Right ventricle myocardium inferior (tissue), 1 donor: ENCODE data around the gene MGAT5. TPM values are rescaled to one million over a fixed set of nuclear protein-coding genes. Genes with fewer than 3 reads are reported as not detected.
"Not testable (repeated sequence)": the region's sequence is repeated elsewhere in the genome, so short reads cannot be mapped to it uniquely, and the experiment has no call there.

ENCODE experiments used
- ATAC-seq: fragments of 200-7000 bp; cut with Tn5 transposase; one replicate; pipeline ENCODE4 v1.9.1; 2020; ENCODE audit warnings: mild to moderate bottlenecking, moderate library complexity
- DNase-seq: peaks from one replicate; pipeline ENCODE4 v3.0.0; 2021; ENCODE audit errors: missing footprints
- intact Hi-C: fragments of 100-400 bp; cut with DNase I; formaldehyde crosslinking; loops from one replicate; pipeline ENCODE4 v1.11.0; 2022
- total RNA-seq: library from RNA; stranded (reverse); fragmentation: NEBNext Ultra II Directional; extraction: Animal tissue kit (Norgen Biotek cat#: 25700); gene quantifications from one replicate; pipeline ENCODE4 v1.2.1, GENCODE V29; 2021
- donor health status: DM: no; HTN: yes; CAD: no; lungs with severe emphysema.

The MGAT5 gene
- total RNA-seq, 1 donor from 2014 or later = 92.3 TPM

DNA sequence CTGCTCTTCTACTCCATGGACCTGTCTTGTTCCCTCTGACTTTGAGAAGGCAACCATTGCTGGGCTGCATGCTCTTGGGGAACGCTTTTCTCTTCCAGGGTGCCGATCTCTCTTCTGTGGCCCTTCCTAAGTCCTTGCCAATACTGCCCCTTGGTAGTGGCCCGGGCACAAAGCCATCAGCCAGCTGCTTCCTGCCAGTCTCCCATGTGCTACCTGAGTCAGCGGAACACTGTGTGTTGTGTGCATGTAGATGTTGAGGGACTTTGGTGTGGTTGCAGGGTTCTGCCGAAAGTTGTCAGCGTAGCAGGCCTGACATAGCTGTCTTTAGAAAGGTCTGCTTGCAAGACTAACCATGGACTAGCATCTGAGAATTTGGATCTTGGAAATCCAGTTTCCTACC lies 35.4 kb downstream of the MGAT5 start:
- DNase-seq = no peak
- intact Hi-C loops = no loop called here
- ATAC-seq = no peak

DNA sequence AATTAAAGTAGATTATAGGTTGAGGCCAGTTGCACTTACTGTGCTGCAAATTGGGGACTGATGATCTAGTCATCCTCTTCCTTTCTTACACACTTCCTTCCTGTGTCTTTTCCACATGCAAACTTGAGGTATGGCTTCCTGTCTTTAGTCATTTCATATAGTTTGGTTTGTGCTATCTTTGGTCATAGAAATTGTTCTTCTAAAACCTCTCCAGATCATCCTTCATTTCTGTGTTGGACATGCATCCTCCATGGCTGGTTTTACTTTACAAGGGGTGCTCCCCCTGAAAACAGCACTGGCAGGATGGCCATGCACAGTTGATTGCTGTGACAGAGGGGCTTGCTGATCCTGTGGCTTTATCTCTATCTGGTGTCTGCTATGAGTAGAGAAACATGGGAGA lies 36.5 kb downstream of the MGAT5 start:
- DNase-seq (no peak), ATAC-seq (no peak)
- intact Hi-C loops = no loop called here

- ATAC-seq = no peak
- intact Hi-C loops = no loop called here
- no peak for DNase-seq
These were observed 38.6 kb downstream of the MGAT5 start for GRCh38 chr2:134292514-134292913.

GRCh38 chr2:134293719-134294537 lies 40.1 kb downstream of the MGAT5 start:
- no peak for ATAC-seq
- intact Hi-C loops = no loop called here
- no peak for DNase-seq

DNA sequence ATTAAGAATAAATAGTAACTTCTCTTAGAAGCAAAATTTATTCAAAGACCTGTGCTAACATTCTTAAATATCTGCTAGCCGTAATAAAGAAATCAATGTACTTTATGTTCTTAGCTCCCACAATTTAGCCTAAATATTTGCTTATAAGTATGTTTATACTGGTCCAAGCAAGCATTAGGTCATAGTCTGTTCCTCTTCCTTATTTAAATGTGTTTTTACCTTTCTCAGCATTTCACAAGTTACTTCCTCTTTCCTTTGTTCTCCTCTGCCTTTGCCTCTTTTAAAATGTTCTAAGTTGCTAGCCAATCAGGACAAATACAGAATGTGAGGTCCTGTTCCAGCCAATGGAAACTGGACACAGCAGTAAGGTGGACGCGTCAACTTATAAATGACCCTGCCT lies 40.7 kb downstream of the MGAT5 start:
- DNase-seq, ATAC-seq, intact Hi-C loops: not testable (repeated sequence)

GRCh38 chr2:134295441-134295840 lies 41.6 kb downstream of the MGAT5 start:
- intact Hi-C loops = no loop called here
- DNase-seq (no peak), ATAC-seq (peak; percentile 45)

DNA sequence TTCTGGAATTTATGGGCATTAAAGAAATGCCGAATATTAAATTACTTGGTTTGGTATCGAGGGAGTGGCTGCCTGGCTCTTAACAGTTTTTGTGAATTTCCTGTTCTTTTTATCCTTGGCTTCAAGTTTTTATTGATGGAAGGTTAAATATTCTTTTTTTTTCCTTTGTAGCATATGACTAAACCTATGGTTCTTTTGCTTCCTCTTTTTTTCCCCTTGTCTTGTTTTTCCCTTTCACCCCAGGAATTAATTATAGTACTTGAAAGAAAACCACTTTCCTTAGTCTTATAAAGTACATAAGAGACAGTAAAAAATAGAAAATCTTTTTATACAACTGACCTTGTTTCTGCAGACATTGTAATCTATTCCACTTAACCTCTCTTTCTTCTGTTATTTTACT lies 42.4 kb downstream of the MGAT5 start:
- DNase-seq (no peak), ATAC-seq (no peak)
- intact Hi-C loops = no loop called here

- no peak for DNase-seq
- intact Hi-C loops = no loop called here
- no peak for ATAC-seq
These were observed 45.5 kb downstream of the MGAT5 start for GRCh38 chr2:134299334-134299733.

GRCh38 chr2:134300585-134300984 lies 46.7 kb downstream of the MGAT5 start:
- intact Hi-C loops = no loop called here
- ATAC-seq (no peak), DNase-seq (no peak)

DNA sequence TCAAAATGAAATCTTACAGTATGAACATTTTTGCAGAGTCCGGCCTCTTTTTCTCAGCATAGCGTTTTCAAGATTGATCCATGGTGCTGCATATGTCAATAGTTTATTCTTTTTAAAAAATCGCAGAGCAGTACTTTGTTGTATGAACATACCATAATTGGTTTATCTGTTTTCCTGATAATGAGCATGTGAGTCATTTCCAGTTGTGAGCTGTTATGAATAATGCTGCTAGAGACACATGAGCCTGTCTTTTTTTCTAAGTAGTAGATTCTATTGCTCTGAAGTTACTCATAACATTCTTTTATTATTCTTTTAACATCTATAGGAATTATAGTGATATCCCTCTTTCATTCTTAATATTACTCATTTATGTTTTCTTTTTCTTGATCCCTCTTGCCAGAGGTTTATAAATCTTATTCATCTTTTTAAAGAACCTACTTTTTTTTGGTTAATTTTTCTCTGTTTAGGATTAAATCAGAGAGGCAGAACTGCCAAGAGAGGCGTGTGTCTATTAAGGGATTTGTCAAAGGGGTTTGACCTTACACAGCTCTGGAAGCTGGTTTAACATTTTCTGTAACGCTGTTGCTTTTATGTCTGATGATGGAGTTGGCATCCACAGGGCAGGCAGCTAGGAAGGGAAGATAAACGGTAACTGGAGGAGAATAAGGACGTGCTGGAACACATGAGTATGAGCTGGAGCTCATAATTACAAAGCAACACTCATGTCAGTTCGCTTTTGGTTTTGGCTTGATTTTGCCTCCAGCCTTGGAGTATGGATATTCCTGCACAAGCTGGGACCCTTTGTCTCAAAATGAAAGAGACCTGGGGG lies 47.4 kb downstream of the MGAT5 start:
- ATAC-seq (peak; percentile 86), DNase-seq (no peak)

DNA sequence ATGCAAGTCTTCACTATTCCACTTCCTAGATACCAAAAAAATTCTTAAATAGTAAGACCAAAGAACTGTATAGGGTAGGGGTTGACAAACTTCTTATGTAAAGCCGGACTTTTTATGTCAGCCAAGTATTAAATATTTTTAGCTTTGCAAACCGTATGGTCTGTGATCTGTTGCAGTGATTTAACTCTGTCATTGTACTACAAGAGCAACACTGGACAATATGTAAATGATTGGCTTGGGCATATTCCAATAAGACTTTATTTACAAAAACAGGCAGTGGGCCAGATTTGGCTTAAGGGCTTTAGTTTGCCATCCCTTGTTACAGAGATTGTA lies 48.0 kb downstream of the MGAT5 start:
- ATAC-seq = peak; percentile 6
- intact Hi-C loops = no loop called here
- no peak for DNase-seq

More for the DNA sequence above, 47.4 kb downstream of the MGAT5 start:
- intact Hi-C loops = no loop called here

GRCh38 chr2:134304394-134305108 lies 50.7 kb downstream of the MGAT5 start:
- DNase-seq = no peak
- intact Hi-C loops = no loop called here
- ATAC-seq = no peak

- DNase-seq = no peak
- no peak for ATAC-seq
- intact Hi-C loops = no loop called here
These were observed 51.2 kb downstream of the MGAT5 start for GRCh38 chr2:134305109-134305491.

DNA sequence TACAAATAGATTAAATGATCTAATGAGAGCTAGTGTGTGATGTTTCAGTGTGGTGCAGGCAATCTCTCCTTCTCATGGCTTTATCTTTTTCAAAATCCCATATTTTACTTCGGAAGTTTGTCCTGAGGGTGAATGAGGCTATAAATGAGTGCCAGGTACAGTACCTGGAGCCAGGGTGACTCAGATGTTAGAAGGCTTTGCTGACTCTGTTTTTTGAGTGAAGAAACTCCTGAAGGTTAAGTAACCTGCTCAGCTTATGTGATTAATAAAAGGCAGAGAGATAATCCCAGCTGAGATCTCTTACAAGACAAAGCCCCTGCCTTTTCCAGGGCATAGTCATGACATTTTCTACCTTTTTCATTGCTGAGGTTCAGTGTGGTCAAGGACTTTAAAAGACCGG lies 52.6 kb downstream of the MGAT5 start:
- DNase-seq (no peak), ATAC-seq (no peak)
- intact Hi-C loops = no loop called here

GRCh38 chr2:134307334-134307733 lies 53.5 kb downstream of the MGAT5 start:
- DNase-seq = no peak
- no peak for ATAC-seq
- intact Hi-C loops = no loop called here

- no peak for DNase-seq
- ATAC-seq = no peak
- intact Hi-C loops = no loop called here
These were observed 54.9 kb downstream of the MGAT5 start for GRCh38 chr2:134308474-134309385.

DNA sequence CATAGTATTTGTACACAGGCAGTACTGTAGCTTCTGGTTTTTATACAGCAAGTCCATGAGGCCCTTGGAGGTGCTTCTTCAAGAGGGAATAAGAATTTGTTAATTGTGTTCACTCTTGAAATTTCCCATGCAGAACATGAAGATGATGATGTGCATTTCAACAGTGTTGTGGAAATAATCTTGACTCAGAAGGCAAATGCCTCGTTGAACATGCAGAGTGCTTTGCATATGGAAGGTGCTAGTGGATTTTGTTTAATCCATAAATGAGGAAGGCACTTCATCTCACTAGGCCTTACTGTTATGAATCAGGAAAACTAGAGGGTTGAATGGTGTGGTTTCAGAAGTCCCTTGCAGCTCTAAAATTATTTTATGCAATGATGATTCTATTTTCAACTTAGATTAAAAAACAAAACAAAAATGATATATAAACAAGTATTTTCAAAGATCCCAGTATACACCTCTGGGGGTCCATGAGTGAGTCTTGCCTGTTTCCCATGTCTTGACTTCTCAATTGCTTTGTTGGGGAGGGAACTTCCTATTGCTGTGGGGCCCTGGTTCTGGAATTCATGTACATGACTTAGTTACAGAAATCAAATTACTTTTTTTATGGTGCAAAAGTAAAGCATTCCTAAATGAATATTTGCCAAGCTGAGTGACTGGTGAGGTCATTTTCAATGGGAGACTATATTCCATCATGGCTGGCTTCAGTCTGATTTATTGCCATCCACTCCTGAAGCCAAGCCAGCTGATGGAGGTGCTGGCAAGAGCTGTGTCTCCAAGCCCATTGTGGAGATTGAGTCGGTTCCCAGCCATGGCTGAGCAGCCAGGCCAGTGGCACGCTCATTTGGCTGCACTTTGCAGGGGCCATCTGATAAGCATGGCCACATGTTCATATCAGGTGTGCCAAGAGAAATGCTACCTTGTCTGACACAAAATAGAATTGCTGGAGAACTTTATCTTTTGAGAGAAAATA lies 56.5 kb downstream of the MGAT5 start:
- no peak for ATAC-seq
- no peak for DNase-seq
- intact Hi-C loops = loop anchor here (5.0 to 10.0 kb wide), 2 partner anchors 33 to 94 kb away; no protein-coding TSS in a partner anchor
